Ascending aorta (tissue), 2 donors: ENCODE measurements around the gene ZNF528. TPM values are rescaled to one million over a fixed set of nuclear protein-coding genes. Genes with fewer than 3 reads are reported as not detected.

Experiments used
- DNase-seq, 2 donors: peaks; one replicate each; pipeline ENCODE4 v3.0.0-alpha.2; 2019; ENCODE audit warnings: low spot score in 2 of 2
- H3K27ac ChIP-seq, 2 donors: fragments of 200-600 bp; sonication (generic); one replicate each; pipeline ENCODE4 v1.5.1; 2016 to 2017; ENCODE audit warnings: mild to moderate bottlenecking in 1 of 2
- H3K27me3 ChIP-seq: fragments of 200-600 bp; sonication (generic); one replicate; pipeline ENCODE4 v1.5.1; 2017
- H3K36me3 ChIP-seq, 2 donors: fragments of 200-600 bp; sonication (generic); one replicate each; pipeline ENCODE4 v1.5.1; 2016
- H3K4me1 ChIP-seq, 2 donors: fragments of 200-600 bp; sonication (generic); one replicate each; pipeline ENCODE4 v1.5.1; 2016 to 2017; ENCODE audit warnings: mild to moderate bottlenecking in 1 of 2
- H3K4me3 ChIP-seq, 2 donors: fragments of 200-600 bp; sonication (generic); one replicate each; pipeline ENCODE4 v1.5.1; 2016 to 2017; ENCODE audit warnings: mild to moderate bottlenecking in 1 of 2
- H3K9me3 ChIP-seq, 2 donors: fragments of 200-600 bp; sonication (generic); one replicate each; pipeline ENCODE4 v1.5.1; 2016
- CTCF ChIP-seq, 3 experiments: fragments of 200-600 bp in 2 of 3; fragments of 450-650 bp in 1 of 3; sonication (generic) in 2 of 3; IDR thresholded peaks; one replicate each; pipeline ENCODE4 v1.5.1; 2016 to 2019; ENCODE audit warnings: antibody characterized with exemption in 3 of 3, mild to moderate bottlenecking in 1 of 3, moderate library complexity in 1 of 3
- intact Hi-C: fragments of 100-400 bp; cut with DNase I; formaldehyde crosslinking; loops from one replicate; pipeline ENCODE4 v1.15.1; 2023
- total RNA-seq: library from RNA; depleted of rRNA; stranded (reverse); fragments of >200 nt; gene quantifications from one replicate; pipeline ENCODE4 v1.1.0, GENCODE V29; 2016

ZNF528 gene
- total RNA-seq, 1 donor from 2014 or later, result 4.0 TPM

- intact Hi-C loops, result loop anchor here (10.0 kb wide), 1 partner anchor 344 kb away; the partner anchor contains the start of gene ZNF611
- peaks cover 55 to 96% of the 10 kb centered on the region in 2 donors for H3K9me3 ChIP-seq
- H3K36me3 ChIP-seq, result peaks cover 25 to 62% of the 10 kb centered on the region in 2 donors
- no peaks in the 10 kb centered on the region for H3K27me3 ChIP-seq
- TF ChIP-seq CTCF (IDR thresholded peaks at IDR 0.05), result no peak
- no peaks in the 10 kb centered on the region for H3K4me1 ChIP-seq
- DNase-seq, result no peak
- no peak overlapping the region for H3K27ac ChIP-seq
- H3K4me3 ChIP-seq, result no peak overlapping the region
These were observed 6.5 kb upstream of the ZNF528 start for GRCh38 chr19:52391135-52391534.

GRCh38 chr19:52398081-52398441, 412 bp downstream of the ZNF528 start:
- peak overlapping the region; percentile 79 to 90 for H3K4me3 ChIP-seq
- intact Hi-C loops, result loop anchor here (10.0 kb wide), 1 partner anchor 337 kb away; the partner anchor contains the start of gene ZNF611
- H3K27ac ChIP-seq, result peak overlapping the region; percentile 64 to 84
- peaks cover 7 to 15% of the 10 kb centered on the region in 2 donors for H3K4me1 ChIP-seq
- no peaks in the 10 kb centered on the region for H3K27me3 ChIP-seq
- TF ChIP-seq CTCF (IDR thresholded peaks at IDR 0.05), result no peak
- H3K36me3 ChIP-seq, result peaks cover 34 to 56% of the 10 kb centered on the region in 2 donors
- DNase-seq, result peak in 1 of 2 donors; percentile 65
- H3K9me3 ChIP-seq, result peaks cover 7 to 38% of the 10 kb centered on the region in 2 donors

- Histone ChIP-seq H3K4me3 (no peak overlapping the region), H3K27ac (no peak overlapping the region), H3K27me3 (no peaks in the 10 kb centered on the region), H3K4me1 (no peaks in the 10 kb centered on the region), H3K36me3 (peaks cover 79 to 91% of the 10 kb centered on the region in 2 donors), H3K9me3 (peaks cover 74 to 99% of the 10 kb centered on the region in 2 donors)
- intact Hi-C loops, result no loop called here
- TF ChIP-seq CTCF (IDR thresholded peaks at IDR 0.05), result no peak
- no peak for DNase-seq
These were observed 12.6 kb downstream of the ZNF528 start for GRCh38 chr19:52410276-52410675.

- H3K4me3 ChIP-seq, result no peak overlapping the region
- H3K9me3 ChIP-seq, result peaks cover 91 to 100% of the 10 kb centered on the region in 2 donors
- no peak overlapping the region for H3K27ac ChIP-seq
- no peak for TF ChIP-seq CTCF (IDR thresholded peaks at IDR 0.05)
- intact Hi-C loops, result no loop called here
- H3K27me3 ChIP-seq, result no peaks in the 10 kb centered on the region
- no peak for DNase-seq
- H3K36me3 ChIP-seq, result peaks cover 25 to 36% of the 10 kb centered on the region in 2 donors
- no peaks in the 10 kb centered on the region for H3K4me1 ChIP-seq
These were observed 18.1 kb downstream of the ZNF528 start for GRCh38 chr19:52415711-52416110.

- Histone ChIP-seq H3K27ac (no peak within 1 kb of the TSS), H3K9me3 (peaks cover 30 to 81% of the 10 kb centered on the region in 2 donors), H3K36me3 (peaks cover 0 to 13% of the 10 kb centered on the region in 2 donors), H3K27me3 (no peaks in the 10 kb centered on the region), H3K4me1 (no peaks in the 10 kb centered on the region), H3K4me3 (no peak within 1 kb of the TSS)
- DNase-seq, result no peak
- no peak for TF ChIP-seq CTCF (IDR thresholded peaks at IDR 0.05)
- intact Hi-C loops, result no loop called here
These were observed 31.3 kb downstream of the ZNF528 start, which contains the start of gene ZNF534 for GRCh38 chr19:52428937-52429336. ZNF534 (plus strand) TSS chr19:52429148; CDS start chr19:52431475, 2,327 bp downstream.

GRCh38 chr19:52442179-52442578, 44.5 kb downstream of the ZNF528 start:
- no peak for DNase-seq
- Histone ChIP-seq H3K4me1 (no peaks in the 10 kb centered on the region), H3K27ac (no peak overlapping the region), H3K4me3 (no peak overlapping the region), H3K27me3 (no peaks in the 10 kb centered on the region), H3K36me3 (peaks cover 0 to 13% of the 10 kb centered on the region in 2 donors), H3K9me3 (peaks cover 23 to 80% of the 10 kb centered on the region in 2 donors)
- intact Hi-C loops, result no loop called here
- no peak for TF ChIP-seq CTCF (IDR thresholded peaks at IDR 0.05)
